Cardiac fibroblast (primary cell): ENCODE results near the gene NPS.

Experiments used
- DNase-seq, 2 donors: peaks; one replicate each; pipeline versions ENCODE4 v3.0.0 to v3.0.0-alpha.2; 2010; ENCODE audit warnings: low read depth in 2 of 2
- H3K4me3 ChIP-seq, 2 donors: replicated peaks in 1 of 2; 1 replicate in 1 of 2; 2 replicates in 1 of 2; pipeline ENCODE4 v1.5.1; 2011; ENCODE audit warnings: low read depth in 2 of 2, low read length in 2 of 2, mild to moderate bottlenecking in 2 of 2, moderate library complexity in 1 of 2
- CTCF ChIP-seq: IDR thresholded peaks from one replicate; pipeline ENCODE4 v1.5.1; 2011; ENCODE audit warnings: low read depth, mild to moderate bottlenecking, low read length, inconsistent platforms

Gene NPS

DNA sequence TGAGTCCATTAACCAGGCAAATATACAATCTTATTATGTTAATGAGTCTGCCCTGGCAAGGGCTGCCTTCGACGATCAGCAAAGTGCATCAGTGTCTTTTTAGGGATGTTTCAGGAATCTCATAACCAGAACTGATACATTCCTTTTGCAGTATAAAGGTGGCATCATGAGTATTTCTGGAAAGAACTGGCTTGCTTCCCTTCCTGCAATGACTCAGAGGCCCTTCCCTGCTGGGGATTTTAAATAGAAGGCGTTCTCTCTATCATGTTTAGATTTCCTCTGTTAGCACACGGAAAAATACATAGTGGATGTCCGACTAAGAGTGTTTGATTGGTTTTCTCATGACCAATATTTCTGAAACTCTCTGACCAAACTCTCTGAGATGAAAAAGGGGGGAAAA is 1.8 kb downstream of the NPS start:
- TF ChIP-seq CTCF: no peak
- no peak overlapping the region for H3K4me3 ChIP-seq
- DNase-seq: no peak

DNA sequence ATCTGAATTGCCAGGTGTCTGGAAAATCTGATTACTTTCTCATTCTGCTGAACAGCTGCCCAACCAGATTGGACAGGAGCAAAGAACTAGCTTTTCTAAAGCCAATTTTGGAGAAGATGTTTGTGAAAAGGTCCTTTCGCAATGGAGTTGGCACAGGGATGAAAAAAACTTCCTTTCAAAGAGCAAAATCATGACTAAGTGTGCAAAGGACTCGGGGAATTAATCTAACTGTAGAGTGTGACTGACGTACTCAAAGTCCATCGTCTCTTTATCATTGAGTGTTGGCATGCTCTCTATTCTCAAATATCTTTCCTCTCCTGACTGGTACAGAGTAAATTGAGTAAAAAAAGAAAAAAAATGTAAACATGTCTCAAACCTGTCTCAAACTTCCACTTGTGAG is 3.3 kb downstream of the NPS start:
- H3K4me3 ChIP-seq: no peak overlapping the region
- no peak for TF ChIP-seq CTCF
- no peak for DNase-seq

GRCh38 chr10:127553417-127553816 is 4.3 kb downstream of the NPS start:
- no peak for DNase-seq
- TF ChIP-seq CTCF: no peak
- no peak overlapping the region for H3K4me3 ChIP-seq

DNA sequence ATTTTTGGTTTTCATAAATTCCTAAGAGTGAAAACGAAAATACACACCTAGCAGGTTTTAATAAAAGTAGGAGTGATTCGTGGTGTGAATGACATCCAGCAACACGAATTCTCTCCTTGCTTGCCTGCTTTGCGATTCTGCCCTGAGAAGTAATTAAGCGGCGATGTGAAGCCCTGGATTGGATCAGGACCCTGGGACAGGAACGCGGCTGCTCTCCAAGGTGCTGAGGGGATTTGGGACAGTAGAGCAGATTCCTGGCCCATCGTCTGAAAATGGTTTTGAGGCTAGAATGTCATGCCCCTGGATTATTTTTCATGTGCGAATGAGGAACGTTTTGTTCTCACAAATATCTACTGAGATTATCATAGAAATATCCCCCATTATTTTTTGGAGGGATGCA is 7.8 kb downstream of the NPS start:
- H3K4me3 ChIP-seq: no peak overlapping the region
- no peak for DNase-seq
- TF ChIP-seq CTCF: no peak

- no peak overlapping the region for H3K4me3 ChIP-seq
- no peak for DNase-seq
- no peak for TF ChIP-seq CTCF
These were observed 12.5 kb downstream of the NPS start for GRCh38 chr10:127561647-127562046.

DNA sequence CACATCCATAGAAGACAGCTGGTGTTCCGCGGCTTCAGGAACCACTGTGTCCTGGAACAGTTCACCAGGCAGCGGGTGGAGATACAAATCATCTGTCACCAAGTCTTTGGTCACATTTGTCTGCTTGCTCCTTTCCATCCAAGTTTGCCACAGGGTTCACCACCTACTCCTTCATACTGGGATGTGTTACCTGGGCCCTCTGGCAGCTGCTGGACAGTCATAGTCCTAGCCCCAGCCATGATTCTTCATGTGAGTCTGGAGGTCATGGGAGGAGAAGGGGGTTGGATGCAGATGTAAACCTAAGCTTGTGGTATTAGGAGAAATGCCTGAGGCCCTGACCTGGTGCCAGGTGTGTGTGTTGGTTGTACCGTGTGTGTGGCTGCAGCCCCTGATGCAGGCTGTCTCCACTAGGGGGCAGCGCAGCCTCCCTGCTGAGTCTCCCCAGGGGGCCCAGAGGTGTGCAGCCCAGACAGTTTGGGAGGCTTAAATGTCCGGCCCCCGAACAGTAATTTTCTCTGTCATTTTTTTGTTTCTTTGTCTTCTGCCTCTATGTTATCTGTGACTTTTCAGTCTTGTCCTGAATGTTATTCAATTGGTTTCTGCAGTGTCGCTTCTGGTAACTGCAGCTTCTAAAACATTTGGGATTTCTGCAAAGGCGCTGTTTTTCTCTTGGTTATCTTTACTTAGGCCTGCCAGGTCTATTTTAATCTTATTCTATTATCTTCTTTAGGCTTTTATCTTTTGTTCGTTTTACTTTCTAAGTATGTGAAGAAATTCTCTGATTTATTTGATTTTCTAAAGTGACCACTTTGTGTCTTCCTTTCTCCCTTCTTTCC is 14.8 kb downstream of the NPS start:
- no peak overlapping the region for H3K4me3 ChIP-seq
- no peak for DNase-seq
- peak; percentile 27 for TF ChIP-seq CTCF

- no peak for DNase-seq
- no peak for TF ChIP-seq CTCF
- H3K4me3 ChIP-seq: no peak overlapping the region
These were observed 15.5 kb downstream of the NPS start for GRCh38 chr10:127564644-127565043.
